Keratinocyte (primary cell): ENCODE measurements around the gene OGDHL. TPM values are rescaled to one million over a fixed set of nuclear protein-coding genes. Genes with fewer than 3 reads are reported as not detected.

Source experiments
- DNase-seq: peaks from one replicate; pipeline ENCODE4 v3.0.0-alpha.2; 2011; ENCODE audit warnings: low read depth, missing footprints, low spot score
- FAIRE-seq: peaks from 2 replicates; lab custom pipeline; 2011; peaks lifted over from hg19 to GRCh38; lab: Jason Lieb, UNC
- H2AFZ ChIP-seq: 2 replicates; pipeline ENCODE4 v1.6.0; 2012; ENCODE audit warnings: low read length, control low read depth, inconsistent platforms; ENCODE audit not compliant: control insufficient read depth
- H3K27ac ChIP-seq: 2 replicates; pipeline ENCODE4 v1.5.1; 2011; ENCODE audit warnings: low read length; ENCODE audit not compliant: control insufficient read depth, insufficient read depth
- H3K27me3 ChIP-seq: 3 replicates; pipeline ENCODE4 v1.6.0; 2011; ENCODE audit warnings: low read length; ENCODE audit not compliant: control insufficient read depth, insufficient read depth; ENCODE audit errors: extremely low read depth
- H3K36me3 ChIP-seq, 2 experiments: 2 replicates in 1 of 2; 3 replicates in 1 of 2; pipeline ENCODE4 v1.5.1; 2011; ENCODE audit warnings: low read length in 2 of 2, mild to moderate bottlenecking in 1 of 2; ENCODE audit not compliant: control insufficient read depth in 2 of 2, insufficient read depth in 2 of 2; ENCODE audit errors: extremely low read depth in 1 of 2
- H3K4me1 ChIP-seq: 3 replicates; pipeline ENCODE4 v1.5.1; 2011; ENCODE audit warnings: low read length; ENCODE audit not compliant: control insufficient read depth, insufficient read depth; ENCODE audit errors: extremely low read depth
- H3K4me2 ChIP-seq: 3 replicates; pipeline ENCODE4 v1.6.0; 2011; ENCODE audit warnings: low read depth, low read length; ENCODE audit not compliant: control insufficient read depth, insufficient read depth; ENCODE audit errors: extremely low read depth
- H3K4me3 ChIP-seq, 3 experiments: fragments of 200-600 bp in 1 of 3; sonication (generic) in 1 of 3; 2 replicates in 2 of 3; 3 replicates in 1 of 3; pipeline ENCODE4 v1.5.1; 2011 to 2016; ENCODE audit warnings: low read length in 3 of 3, mild to moderate bottlenecking in 3 of 3, control low read depth in 2 of 3, inconsistent platforms in 1 of 3, low read depth in 1 of 3, mixed read lengths in 1 of 3, mixed run types in 1 of 3, moderate library complexity in 1 of 3; ENCODE audit not compliant: control insufficient read depth in 2 of 3, insufficient read depth in 2 of 3; ENCODE audit errors: extremely low read depth in 1 of 3
- H3K79me2 ChIP-seq: 2 replicates; pipeline ENCODE4 v1.6.0; 2012; ENCODE audit warnings: low read length; ENCODE audit not compliant: control insufficient read depth, insufficient read depth
- H3K9ac ChIP-seq: 3 replicates; pipeline ENCODE4 v1.6.0; 2011; ENCODE audit warnings: low read length; ENCODE audit not compliant: control insufficient read depth, insufficient read depth; ENCODE audit errors: extremely low read depth
- H3K9me1 ChIP-seq: 3 replicates; pipeline ENCODE4 v1.6.0; 2011; ENCODE audit warnings: low read length; ENCODE audit not compliant: control insufficient read depth, insufficient read depth; ENCODE audit errors: extremely low read depth
- H3K9me3 ChIP-seq: 2 replicates; pipeline ENCODE4 v1.5.1; 2012; ENCODE audit warnings: low read depth, low read length; ENCODE audit not compliant: control insufficient read depth
- H4K20me1 ChIP-seq: 3 replicates; pipeline ENCODE4 v1.6.0; 2011; ENCODE audit warnings: low read length; ENCODE audit not compliant: control insufficient read depth, insufficient read depth; ENCODE audit errors: extremely low read depth
- CTCF ChIP-seq, 3 experiments: IDR thresholded peaks in 1 of 3; conservative IDR thresholded peaks in 1 of 3; optimal IDR thresholded peaks in 1 of 3; 2 replicates in 2 of 3; 3 replicates in 1 of 3; pipeline versions ENCODE3 to v1.5.1; 2011; ENCODE audit warnings: low read length in 3 of 3, mild to moderate bottlenecking in 3 of 3, moderate library complexity in 2 of 3, control low read depth in 1 of 3, inconsistent platforms in 1 of 3; ENCODE audit not compliant: insufficient read depth in 2 of 3; ENCODE audit errors: extremely low read depth in 1 of 3
- EZH2 ChIP-seq: IDR thresholded peaks from one replicate; pipeline ENCODE4 v1.6.1; 2012; ENCODE audit warnings: inconsistent platforms, mild to moderate bottlenecking, low read length, moderate library complexity
- dilution Hi-C: fragments of 300-500 bp; cut with MboI; formaldehyde crosslinking; loops from one replicate; pipeline ENCODE4 v1.7.0; 2020; ENCODE audit warnings: low sequenced_read_pairs; ENCODE audit not compliant: extremely low pct_ligation_motif_present
- polyA plus RNA-seq, 5 experiments: library from polyadenylated mRNA; depleted of rRNA in 3 of 5; stranded (reverse) in 3 of 5; stranded (forward) in 1 of 5; unstranded in 1 of 5; fragments of >200 nt; gene quantifications; 1 replicate in 1 of 5; 2 replicates in 3 of 5; 3 replicates in 1 of 5; pipeline versions ENCODE4 v1.2.1 to v1.2.3, GENCODE V29; 2011 to 2012; ENCODE audit warnings: missing spikeins in 2 of 5, low read depth in 1 of 5, low replicate concordance in 1 of 5

Gene OGDHL
- polyA plus RNA-seq, 1 donor (not counting 4 experiments of a cell fraction or from before 2014, with no cell fraction given), result 0.09 TPM

- Histone ChIP-seq H3K4me3 (no peak overlapping the region), H3K9me3 (no peaks in the 10 kb centered on the region), H3K36me3 (no peaks in the 10 kb centered on the region), H3K9me1 (no peaks in the 10 kb centered on the region), H4K20me1 (no peaks in the 10 kb centered on the region), H2AFZ (no peak overlapping the region), H3K27ac (no peak overlapping the region), H3K27me3 (no peaks in the 10 kb centered on the region), H3K79me2 (no peaks in the 10 kb centered on the region), H3K9ac (no peak overlapping the region), H3K4me2 (no peak overlapping the region), H3K4me1 (no peaks in the 10 kb centered on the region)
- FAIRE-seq (no peak), DNase-seq (no peak)
- TF ChIP-seq CTCF (optimal IDR thresholded peaks at IDR 0.05 in 1 of 3, IDR thresholded peaks at IDR 0.05 in 1 of 3, conservative IDR thresholded peaks at IDR 0.05 in 1 of 3; ENCODE audit: extremely low read depth in 1 of 3, insufficient read depth in 2 of 3, low read length in 3 of 3) (no peak), EZH2 (no peak)
- dilution Hi-C loops, result no loop called here
Measured at GRCh38 chr10:49752584-49752983, 9.5 kb downstream of the OGDHL start.

- dilution Hi-C loops, result no loop called here
Measured at GRCh38 chr10:49751636-49752510, 10.2 kb downstream of the OGDHL start.

More at GRCh38 chr10:49751636-49752510, 10.2 kb downstream of the OGDHL start:
- no peaks in the 10 kb centered on the region for H3K79me2 ChIP-seq
- no peaks in the 10 kb centered on the region for H3K4me1 ChIP-seq
- no peak overlapping the region for H3K4me2 ChIP-seq
- TF ChIP-seq CTCF (optimal IDR thresholded peaks at IDR 0.05 in 1 of 3, IDR thresholded peaks at IDR 0.05 in 1 of 3, conservative IDR thresholded peaks at IDR 0.05 in 1 of 3; ENCODE audit: extremely low read depth in 1 of 3, insufficient read depth in 2 of 3, low read length in 3 of 3), result no peak
- TF ChIP-seq EZH2, result no peak
- no peak overlapping the region for H3K4me3 ChIP-seq
- DNase-seq (no peak), FAIRE-seq (no peak)
- no peaks in the 10 kb centered on the region for H3K9me1 ChIP-seq
- H3K27ac ChIP-seq, result no peak overlapping the region
- H3K9ac ChIP-seq, result no peak overlapping the region
- H3K36me3 ChIP-seq, result no peaks in the 10 kb centered on the region
- no peaks in the 10 kb centered on the region for H3K9me3 ChIP-seq
- no peaks in the 10 kb centered on the region for H4K20me1 ChIP-seq
- no peaks in the 10 kb centered on the region for H3K27me3 ChIP-seq
- H2AFZ ChIP-seq, result no peak overlapping the region
